Amygdala (tissue), 56 donors: ENCODE data around the gene PRR15.

Source experiments
- DNase-seq, 56 donors: peaks; one replicate each; lab custom pipeline; 2025; lab: John Stamatoyannopoulos, UW

PRR15 gene

GRCh38 chr7:29607889-29608288, 44.3 kb downstream of the PRR15 start:
- no peak for DNase-seq

- no peak for DNase-seq
Measured at GRCh38 chr7:29609162-29610037, 45.8 kb downstream of the PRR15 start.

- no peak for DNase-seq
Measured at GRCh38 chr7:29610086-29610485, 46.5 kb downstream of the PRR15 start.

GRCh38 chr7:29611941-29612544, 48.4 kb downstream of the PRR15 start:
- no peak for DNase-seq

GRCh38 chr7:29612596-29612995, 49.0 kb downstream of the PRR15 start:
- no peak for DNase-seq

- no peak for DNase-seq
Measured at GRCh38 chr7:29613100-29613499, 49.5 kb downstream of the PRR15 start.

- no peak for DNase-seq
Measured at GRCh38 chr7:29614229-29614628, 50.6 kb downstream of the PRR15 start.
